H9 (cell line): ENCODE results near the gene RSL1D1. TPM values are rescaled to one million over a fixed set of nuclear protein-coding genes. Genes with fewer than 3 reads are reported as not detected.

ENCODE experiments used
- DNase-seq: peaks from one replicate; pipeline ENCODE4 v3.0.0-alpha.2; 2017
- H2AFZ ChIP-seq: one replicate; pipeline ENCODE4 v1.6.1; 2013; ENCODE audit warnings: mild to moderate bottlenecking, low read length, control low read depth, moderate library complexity
- H2AK5ac ChIP-seq: 2 replicates; pipeline ENCODE4 v1.6.1; 2013; ENCODE audit warnings: low read length, control low read depth, mixed read lengths; ENCODE audit not compliant: insufficient read length
- H2BK120ac ChIP-seq: one replicate; pipeline ENCODE4 v1.6.1; 2013; ENCODE audit warnings: low read depth, mild to moderate bottlenecking, low read length, control low read depth, inconsistent platforms; ENCODE audit not compliant: poor library complexity, severe bottlenecking
- H2BK12ac ChIP-seq: 2 replicates; pipeline ENCODE4 v1.6.1; 2013; ENCODE audit warnings: low read length, control low read depth, mixed read lengths, low read depth; ENCODE audit not compliant: insufficient read length
- H2BK15ac ChIP-seq: 2 replicates; pipeline ENCODE4 v1.6.1; 2013; ENCODE audit warnings: low read depth, low read length, control low read depth
- H2BK20ac ChIP-seq: one replicate; pipeline ENCODE4 v1.6.1; 2013; ENCODE audit warnings: low read depth, mild to moderate bottlenecking, low read length, control low read depth, inconsistent platforms; ENCODE audit not compliant: poor library complexity, severe bottlenecking
- H2BK5ac ChIP-seq: 2 replicates; pipeline ENCODE4 v1.6.1; 2013; ENCODE audit warnings: low read length, control low read depth, mixed read lengths; ENCODE audit not compliant: insufficient read length
- H3K14ac ChIP-seq: 2 replicates; pipeline ENCODE4 v1.6.1; 2013; ENCODE audit warnings: low read length, control low read depth; ENCODE audit not compliant: insufficient read depth
- H3K18ac ChIP-seq: 2 replicates; pipeline ENCODE4 v1.6.1; 2013; ENCODE audit warnings: low read depth, mild to moderate bottlenecking, mixed read lengths, low read length, control low read depth; ENCODE audit not compliant: insufficient read length
- H3K23ac ChIP-seq: 2 replicates; pipeline ENCODE4 v1.6.1; 2013; ENCODE audit warnings: low read length, control low read depth, mixed read lengths, low read depth; ENCODE audit not compliant: insufficient read length
- H3K23me2 ChIP-seq: 2 replicates; pipeline ENCODE4 v1.6.1; 2013; ENCODE audit warnings: low read depth, mild to moderate bottlenecking, mixed read lengths, low read length, control low read depth; ENCODE audit not compliant: insufficient read length, poor library complexity, severe bottlenecking
- H3K27ac ChIP-seq: 2 replicates; pipeline ENCODE4 v1.5.1; 2013; ENCODE audit warnings: low read length, control low read depth, mixed read lengths, low read depth; ENCODE audit not compliant: insufficient read length
- H3K27me3 ChIP-seq: 2 replicates; pipeline ENCODE4 v1.6.1; 2013; ENCODE audit warnings: low read length, control low read depth, inconsistent platforms; ENCODE audit not compliant: insufficient read depth
- H3K4ac ChIP-seq: 2 replicates; pipeline ENCODE4 v1.6.1; 2013; ENCODE audit warnings: low read depth, mild to moderate bottlenecking, control low read depth, inconsistent platforms, low read length, moderate library complexity
- H3K4me1 ChIP-seq: 2 replicates; pipeline ENCODE4 v1.6.1; 2013; ENCODE audit warnings: low read length, control low read depth, inconsistent platforms; ENCODE audit not compliant: insufficient read depth
- H3K4me2 ChIP-seq: 2 replicates; pipeline ENCODE4 v1.6.1; 2013; ENCODE audit warnings: low read length, control low read depth, mixed read lengths; ENCODE audit not compliant: insufficient read length, insufficient read depth
- H3K56ac ChIP-seq: 2 replicates; pipeline ENCODE4 v1.6.1; 2013; ENCODE audit warnings: low read depth, mild to moderate bottlenecking, mixed read lengths, low read length, control low read depth; ENCODE audit not compliant: insufficient read length
- H3K79me1 ChIP-seq: 2 replicates; pipeline ENCODE4 v1.6.1; 2013; ENCODE audit warnings: low read depth, mild to moderate bottlenecking, moderate library complexity, low read length, control low read depth, inconsistent platforms; ENCODE audit not compliant: insufficient read depth, poor library complexity, severe bottlenecking
- H3K79me2 ChIP-seq: 2 replicates; pipeline ENCODE4 v1.6.1; 2013; ENCODE audit warnings: low read length, control low read depth, inconsistent platforms; ENCODE audit not compliant: insufficient read depth
- H3K9ac ChIP-seq: 2 replicates; pipeline ENCODE4 v1.6.1; 2013; ENCODE audit warnings: low read length, control low read depth, mixed read lengths; ENCODE audit not compliant: insufficient read length; ENCODE audit errors: extremely low read depth
- H3K9me3 ChIP-seq: one replicate; pipeline ENCODE4 v1.6.1; 2013; ENCODE audit warnings: low read depth, low read length, inconsistent platforms; ENCODE audit not compliant: control insufficient read depth
- H3T11ph ChIP-seq: one replicate; pipeline ENCODE4 v1.6.1; 2013; ENCODE audit warnings: mild to moderate bottlenecking, low read length, control low read depth, inconsistent platforms
- H4K20me1 ChIP-seq: one replicate; pipeline ENCODE4 v1.6.1; 2013; ENCODE audit not compliant: control insufficient read depth, insufficient read length, insufficient read depth
- H4K5ac ChIP-seq: 2 replicates; pipeline ENCODE4 v1.6.1; 2013; ENCODE audit warnings: low read depth, mild to moderate bottlenecking, mixed read lengths, low read length, control low read depth; ENCODE audit not compliant: insufficient read length
- H4K8ac ChIP-seq: replicated peaks from 2 replicates; pipeline ENCODE4 v1.6.1; 2013; ENCODE audit warnings: low read length, control low read depth, mixed read lengths, low read depth; ENCODE audit not compliant: insufficient read length
- H4K91ac ChIP-seq: 2 replicates; pipeline ENCODE4 v1.6.1; 2013; ENCODE audit warnings: low read depth, mild to moderate bottlenecking, moderate library complexity, mixed read lengths, low read length, control low read depth; ENCODE audit not compliant: insufficient read length
- H3K27ac Mint-ChIP-seq, 3 experiments: 2 replicates in 2 of 3; 3 replicates in 1 of 3; pipeline ENCODE4 v1.8.0; 2020 to 2021; ENCODE audit warnings: mixed read lengths in 3 of 3, mild to moderate bottlenecking in 1 of 3, moderate library complexity in 1 of 3
- H3K27me3 Mint-ChIP-seq: 2 replicates; pipeline ENCODE4 v1.8.0; 2021; ENCODE audit warnings: low read depth, mild to moderate bottlenecking, moderate library complexity, mixed read lengths
- H3K36me3 Mint-ChIP-seq, 3 experiments: 2 replicates in 2 of 3; 3 replicates in 1 of 3; pipeline ENCODE4 v1.8.0; 2020 to 2021; ENCODE audit warnings: low read depth in 3 of 3, mixed read lengths in 3 of 3; ENCODE audit not compliant: insufficient read depth in 1 of 3
- H3K4me1 Mint-ChIP-seq, 2 experiments: 2 replicates each; pipeline ENCODE4 v1.8.0; 2020; ENCODE audit warnings: mixed read lengths in 2 of 2
- H3K4me3 Mint-ChIP-seq, 2 experiments: 2 replicates in 1 of 2; 3 replicates in 1 of 2; pipeline ENCODE4 v1.8.0; 2020 to 2021; ENCODE audit warnings: mild to moderate bottlenecking in 2 of 2, mixed read lengths in 2 of 2, moderate library complexity in 1 of 2
- H3K9me3 Mint-ChIP-seq, 2 experiments: 2 replicates in 1 of 2; 3 replicates in 1 of 2; pipeline ENCODE4 v1.8.0; 2020; ENCODE audit warnings: mild to moderate bottlenecking in 2 of 2, mixed read lengths in 2 of 2, moderate library complexity in 1 of 2
- WGBS: extraction: QIAGEN DNeasy Blood & Tissue Kit; methylation state at CpG from one replicate; pipeline ENCODE4 v1.1.7; 2013; ENCODE audit warnings: missing lambda C conversion rate, low lambda C conversion rate, mixed read lengths; ENCODE audit not compliant: insufficient read length; ENCODE audit errors: extremely low coverage; 5-methylcytosine and 5-hydroxymethylcytosine counted together
- total RNA-seq: library from RNA; stranded (reverse); gene quantifications from 2 replicates; pipeline ENCODE4 v1.2.1, GENCODE V29; 2021
- TF ChIP-seq, protein P1 (sequence below): fragments of 200-600 bp; sonication (generic); conservative IDR thresholded peaks from 3 replicates; pipeline ENCODE4 v1.8.0; 2021; ENCODE audit warnings: antibody characterized with exemption, mild to moderate bottlenecking

The RSL1D1 gene
- total RNA-seq, 1 experiment from 2014 or later: 334 TPM

DNA sequence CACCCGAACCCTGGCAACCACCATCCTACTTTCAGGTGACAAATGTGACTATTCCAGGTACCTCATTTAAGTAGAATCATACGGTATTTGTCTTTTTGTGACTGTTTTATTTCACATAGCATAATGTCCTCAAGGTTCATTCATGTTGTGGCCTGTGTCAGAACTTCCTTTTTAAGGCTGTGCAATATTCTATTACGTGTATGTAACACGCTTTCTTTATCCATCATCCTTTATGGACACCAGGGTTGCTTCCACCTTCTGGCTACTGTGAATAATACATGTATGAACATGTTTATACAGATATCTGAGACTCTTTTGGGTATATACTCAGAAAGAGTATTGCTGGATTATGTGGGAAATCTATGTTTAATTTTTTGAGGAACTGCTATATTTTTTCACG, 28.7 kb upstream of the RSL1D1 start:
- Histone ChIP-seq H2BK12ac (no peak overlapping the region), H2AFZ (no peak overlapping the region), H3K79me1 (no peaks in the 10 kb centered on the region), H3K79me2 (no peaks in the 10 kb centered on the region), H4K20me1 (no peaks in the 10 kb centered on the region), H4K91ac (no peak overlapping the region), H3K4me1 (no peaks in the 10 kb centered on the region), H3K27me3 (no peaks in the 10 kb centered on the region), H2BK5ac (no peak overlapping the region), H2BK20ac (no peak overlapping the region), H3K27ac (no peak overlapping the region), H4K5ac (no peak overlapping the region), H3K4me2 (no peak overlapping the region), H2BK15ac (no peak overlapping the region), H3K9me3 (no peaks in the 10 kb centered on the region), H4K8ac (no peak overlapping the region), H3T11ph (no peak overlapping the region), H2BK120ac (no peak overlapping the region), H3K23ac (no peak overlapping the region), H3K9ac (no peak overlapping the region), H3K4ac (no peak overlapping the region), H3K23me2 (no peaks in the 10 kb centered on the region), H3K14ac (no peak overlapping the region), H2AK5ac (no peak overlapping the region), H3K18ac (no peak overlapping the region), H3K56ac (no peak overlapping the region)
- H3K4me1 Mint-ChIP-seq: no peaks in the 10 kb centered on the region
- DNase-seq: no peak
- TF ChIP-seq, protein P1, sequence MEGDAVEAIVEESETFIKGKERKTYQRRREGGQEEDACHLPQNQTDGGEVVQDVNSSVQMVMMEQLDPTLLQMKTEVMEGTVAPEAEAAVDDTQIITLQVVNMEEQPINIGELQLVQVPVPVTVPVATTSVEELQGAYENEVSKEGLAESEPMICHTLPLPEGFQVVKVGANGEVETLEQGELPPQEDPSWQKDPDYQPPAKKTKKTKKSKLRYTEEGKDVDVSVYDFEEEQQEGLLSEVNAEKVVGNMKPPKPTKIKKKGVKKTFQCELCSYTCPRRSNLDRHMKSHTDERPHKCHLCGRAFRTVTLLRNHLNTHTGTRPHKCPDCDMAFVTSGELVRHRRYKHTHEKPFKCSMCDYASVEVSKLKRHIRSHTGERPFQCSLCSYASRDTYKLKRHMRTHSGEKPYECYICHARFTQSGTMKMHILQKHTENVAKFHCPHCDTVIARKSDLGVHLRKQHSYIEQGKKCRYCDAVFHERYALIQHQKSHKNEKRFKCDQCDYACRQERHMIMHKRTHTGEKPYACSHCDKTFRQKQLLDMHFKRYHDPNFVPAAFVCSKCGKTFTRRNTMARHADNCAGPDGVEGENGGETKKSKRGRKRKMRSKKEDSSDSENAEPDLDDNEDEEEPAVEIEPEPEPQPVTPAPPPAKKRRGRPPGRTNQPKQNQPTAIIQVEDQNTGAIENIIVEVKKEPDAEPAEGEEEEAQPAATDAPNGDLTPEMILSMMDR: no peak
- no peak overlapping the region for H3K27ac Mint-ChIP-seq
- peaks cover 32 to 84% (median 62%) of the 10 kb centered on the region in 3 experiments for H3K36me3 Mint-ChIP-seq
- H3K27me3 Mint-ChIP-seq: no peaks in the 10 kb centered on the region
- no peak overlapping the region for H3K4me3 Mint-ChIP-seq
- no CpG with 5 or more reads among the region's 5 CpGs for WGBS
- H3K9me3 Mint-ChIP-seq: no peaks in the 10 kb centered on the region
